NCI-H345 treated with DMSO at 0.1 percent for 48 hours (cell line): ENCODE measurements around the gene TNXB.

Source experiments
- DNase-seq: peaks from one replicate; lab custom pipeline; 2025; ENCODE audit not compliant: unreplicated experiment; lab: John Stamatoyannopoulos, UW

Gene TNXB, protein sequence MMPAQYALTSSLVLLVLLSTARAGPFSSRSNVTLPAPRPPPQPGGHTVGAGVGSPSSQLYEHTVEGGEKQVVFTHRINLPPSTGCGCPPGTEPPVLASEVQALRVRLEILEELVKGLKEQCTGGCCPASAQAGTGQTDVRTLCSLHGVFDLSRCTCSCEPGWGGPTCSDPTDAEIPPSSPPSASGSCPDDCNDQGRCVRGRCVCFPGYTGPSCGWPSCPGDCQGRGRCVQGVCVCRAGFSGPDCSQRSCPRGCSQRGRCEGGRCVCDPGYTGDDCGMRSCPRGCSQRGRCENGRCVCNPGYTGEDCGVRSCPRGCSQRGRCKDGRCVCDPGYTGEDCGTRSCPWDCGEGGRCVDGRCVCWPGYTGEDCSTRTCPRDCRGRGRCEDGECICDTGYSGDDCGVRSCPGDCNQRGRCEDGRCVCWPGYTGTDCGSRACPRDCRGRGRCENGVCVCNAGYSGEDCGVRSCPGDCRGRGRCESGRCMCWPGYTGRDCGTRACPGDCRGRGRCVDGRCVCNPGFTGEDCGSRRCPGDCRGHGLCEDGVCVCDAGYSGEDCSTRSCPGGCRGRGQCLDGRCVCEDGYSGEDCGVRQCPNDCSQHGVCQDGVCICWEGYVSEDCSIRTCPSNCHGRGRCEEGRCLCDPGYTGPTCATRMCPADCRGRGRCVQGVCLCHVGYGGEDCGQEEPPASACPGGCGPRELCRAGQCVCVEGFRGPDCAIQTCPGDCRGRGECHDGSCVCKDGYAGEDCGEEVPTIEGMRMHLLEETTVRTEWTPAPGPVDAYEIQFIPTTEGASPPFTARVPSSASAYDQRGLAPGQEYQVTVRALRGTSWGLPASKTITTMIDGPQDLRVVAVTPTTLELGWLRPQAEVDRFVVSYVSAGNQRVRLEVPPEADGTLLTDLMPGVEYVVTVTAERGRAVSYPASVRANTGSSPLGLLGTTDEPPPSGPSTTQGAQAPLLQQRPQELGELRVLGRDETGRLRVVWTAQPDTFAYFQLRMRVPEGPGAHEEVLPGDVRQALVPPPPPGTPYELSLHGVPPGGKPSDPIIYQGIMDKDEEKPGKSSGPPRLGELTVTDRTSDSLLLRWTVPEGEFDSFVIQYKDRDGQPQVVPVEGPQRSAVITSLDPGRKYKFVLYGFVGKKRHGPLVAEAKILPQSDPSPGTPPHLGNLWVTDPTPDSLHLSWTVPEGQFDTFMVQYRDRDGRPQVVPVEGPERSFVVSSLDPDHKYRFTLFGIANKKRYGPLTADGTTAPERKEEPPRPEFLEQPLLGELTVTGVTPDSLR (N-terminal part only)

DNA sequence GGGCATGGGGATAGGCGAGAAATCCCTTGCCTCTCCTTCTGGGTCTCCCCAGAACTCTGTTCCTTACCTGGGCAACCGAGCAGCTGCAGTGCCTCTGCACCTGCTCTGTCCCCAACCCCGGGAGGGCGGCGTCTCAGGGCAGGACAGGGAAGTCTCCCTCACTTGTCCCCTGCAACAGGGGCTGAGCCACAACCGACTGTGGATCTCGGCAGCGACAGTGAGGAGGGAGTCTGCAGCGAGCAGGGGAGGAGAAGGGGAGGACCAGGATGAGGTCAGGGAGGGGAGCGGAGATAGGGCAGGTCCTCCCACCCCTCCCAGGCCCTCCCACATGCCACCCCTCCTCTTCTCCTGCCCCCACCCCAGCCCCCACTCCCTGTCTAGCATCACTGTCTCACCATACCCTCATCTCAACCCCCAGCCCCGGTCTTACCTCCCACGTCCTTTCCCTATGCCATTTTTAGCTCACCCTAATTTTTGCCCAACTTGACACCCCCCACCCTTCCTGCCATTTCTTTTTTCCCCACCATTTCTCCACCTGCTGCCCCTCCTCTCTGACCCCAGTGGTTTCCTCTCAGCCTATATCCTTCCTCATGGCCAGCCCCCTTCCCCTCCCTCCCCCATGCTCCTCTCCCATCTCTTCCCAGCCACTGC, at the start of gene TNXB:
Gene TNXB (minus strand): TSS at position 225 of the 651 bp plus-strand sequence. CDS start 11,140 bp downstream, outside the sequence.
- DNase-seq, result no peak

GRCh38 chr6:32158052-32158451, 48.9 kb upstream of the TNXB start:
- DNase-seq, result no peak

GRCh38 chr6:32156891-32157290, 47.8 kb upstream of the TNXB start:
- DNase-seq, result no peak

DNA sequence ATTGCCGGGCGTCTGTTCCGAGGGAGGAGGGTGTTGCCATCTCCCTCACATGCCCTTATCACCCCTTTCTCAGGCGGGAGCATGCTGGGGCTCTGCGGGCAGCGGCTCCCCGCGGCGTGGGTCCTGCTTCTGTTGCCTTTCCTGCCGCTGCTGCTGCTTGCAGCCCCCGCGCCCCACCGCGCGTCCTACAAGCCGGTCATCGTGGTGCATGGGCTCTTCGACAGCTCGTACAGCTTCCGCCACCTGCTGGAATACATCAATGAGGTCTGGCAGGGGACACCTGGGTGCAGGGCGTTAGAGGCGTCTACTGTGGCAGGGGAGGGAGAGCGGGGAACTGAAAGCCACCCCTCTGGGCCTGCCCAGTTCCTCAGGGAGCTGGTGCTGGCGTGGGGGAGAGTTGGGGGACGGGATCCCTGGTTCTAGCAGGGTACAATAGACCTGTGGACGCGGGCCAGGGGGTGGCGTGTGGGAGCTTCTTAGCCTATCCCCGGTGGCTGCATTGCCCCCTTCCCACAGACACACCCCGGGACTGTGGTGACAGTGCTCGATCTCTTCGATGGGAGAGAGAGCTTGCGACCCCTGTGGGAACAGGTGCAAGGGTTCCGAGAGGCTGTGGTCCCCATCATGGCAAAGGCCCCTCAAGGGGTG, 45.5 kb upstream of the TNXB start:
- DNase-seq, result peak; percentile 44

DNA sequence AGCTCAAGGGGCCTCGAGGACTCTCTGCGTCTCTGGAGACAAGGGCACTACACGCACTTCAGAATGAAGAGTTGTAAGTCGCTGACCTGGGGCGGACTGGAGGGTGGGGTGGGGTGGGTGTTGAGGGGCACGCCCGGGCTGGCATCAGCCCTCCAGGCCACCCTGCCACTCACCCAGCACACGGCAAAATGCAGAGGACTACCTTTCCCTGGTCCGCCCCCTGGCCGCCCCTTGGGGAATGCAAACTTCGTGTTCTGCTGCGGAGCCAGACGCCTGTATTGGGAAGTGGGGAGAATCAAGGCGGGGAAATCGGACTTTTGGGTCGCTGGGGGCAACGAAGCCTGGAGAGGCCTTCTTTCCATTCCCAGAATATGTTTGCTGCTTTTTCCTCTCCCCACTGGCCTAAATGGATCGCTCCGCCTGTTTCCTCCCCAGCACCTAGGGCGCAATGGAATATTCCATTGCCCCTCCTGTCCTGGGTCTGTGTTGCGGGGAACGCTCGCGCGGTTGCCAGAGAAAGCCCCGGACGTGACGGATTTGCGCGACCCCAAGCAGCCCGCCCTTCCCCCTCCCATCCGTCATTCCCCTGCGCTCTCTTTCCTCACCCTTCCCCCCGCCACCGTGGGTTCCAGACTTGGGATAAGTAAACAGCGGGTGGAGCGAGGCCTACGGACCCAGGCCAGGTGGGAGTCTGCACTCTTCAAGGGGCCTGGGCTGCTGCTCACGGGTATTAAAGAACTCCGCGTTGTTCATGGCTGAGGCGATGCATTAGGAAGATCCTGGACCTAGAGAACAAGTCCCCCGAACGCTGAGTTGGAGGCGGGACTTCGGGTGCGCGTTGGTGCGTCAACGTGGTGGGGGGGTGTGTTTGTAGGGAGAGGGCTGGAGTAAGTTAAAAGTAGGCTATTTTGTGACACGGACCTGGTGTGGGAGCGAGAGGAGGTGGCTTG, 44.7 kb upstream of the TNXB start, which contains the start of gene PPT2:
Gene PPT2 (plus strand): TSS at position 578 of the 950 bp plus-strand sequence. CDS start 454 bp downstream, outside the sequence.
- peak; percentile 63 for DNase-seq

GRCh38 chr6:32152769-32153563, 43.8 kb upstream of the TNXB start:
- no peak for DNase-seq

DNA sequence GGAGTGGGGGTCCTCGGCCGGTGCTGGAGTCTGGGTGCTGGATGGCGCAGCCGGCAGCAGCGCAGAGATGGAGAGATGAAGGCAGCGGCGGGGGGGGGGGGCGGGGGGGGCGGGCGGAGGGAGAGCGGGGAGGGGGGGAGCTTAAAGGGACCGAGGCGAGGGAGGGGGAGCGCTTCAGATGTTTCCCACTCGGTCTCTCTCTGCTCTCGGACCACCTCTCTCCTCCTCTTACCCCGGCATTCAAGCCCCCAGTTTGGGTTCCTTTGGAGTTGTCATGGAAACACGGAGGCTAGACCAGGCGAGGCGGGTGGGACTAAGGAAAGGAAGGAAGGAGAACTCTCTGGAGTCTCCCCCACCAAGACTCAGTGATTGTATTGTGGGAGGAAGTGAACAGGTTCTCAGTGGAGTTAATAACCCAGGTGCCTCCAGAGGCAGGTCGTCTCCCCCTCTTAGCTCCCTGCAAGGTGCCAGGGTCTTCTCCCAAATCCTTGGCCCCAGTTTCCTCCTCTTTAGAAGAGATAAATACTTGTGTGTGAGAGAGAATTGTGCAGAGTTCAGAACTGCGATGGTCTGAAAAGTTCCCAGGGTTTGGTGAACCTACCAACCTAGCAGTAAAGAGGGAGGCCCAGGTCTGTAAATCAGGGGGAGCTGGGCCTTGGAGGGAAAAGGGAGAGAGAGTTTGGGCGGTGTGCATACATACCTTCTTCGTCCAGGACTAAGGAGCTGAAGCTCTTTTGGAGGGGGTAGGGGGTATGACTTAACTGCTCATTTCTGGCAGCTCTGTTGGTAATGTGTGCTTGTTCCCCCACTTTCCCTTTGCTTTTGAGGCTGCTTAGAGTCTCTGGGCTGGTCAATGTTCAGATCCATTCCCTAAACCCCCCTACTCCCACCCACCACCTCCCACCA, 43.0 kb upstream of the TNXB start, which contains the start of gene PRRT1:
Gene PRRT1 (minus strand): TSS at position 77 of the 906 bp plus-strand sequence. CDS start 112 bp downstream, outside the sequence.
- no peak for DNase-seq

GRCh38 chr6:32151181-32151862, 42.2 kb upstream of the TNXB start:
- no peak for DNase-seq

DNA sequence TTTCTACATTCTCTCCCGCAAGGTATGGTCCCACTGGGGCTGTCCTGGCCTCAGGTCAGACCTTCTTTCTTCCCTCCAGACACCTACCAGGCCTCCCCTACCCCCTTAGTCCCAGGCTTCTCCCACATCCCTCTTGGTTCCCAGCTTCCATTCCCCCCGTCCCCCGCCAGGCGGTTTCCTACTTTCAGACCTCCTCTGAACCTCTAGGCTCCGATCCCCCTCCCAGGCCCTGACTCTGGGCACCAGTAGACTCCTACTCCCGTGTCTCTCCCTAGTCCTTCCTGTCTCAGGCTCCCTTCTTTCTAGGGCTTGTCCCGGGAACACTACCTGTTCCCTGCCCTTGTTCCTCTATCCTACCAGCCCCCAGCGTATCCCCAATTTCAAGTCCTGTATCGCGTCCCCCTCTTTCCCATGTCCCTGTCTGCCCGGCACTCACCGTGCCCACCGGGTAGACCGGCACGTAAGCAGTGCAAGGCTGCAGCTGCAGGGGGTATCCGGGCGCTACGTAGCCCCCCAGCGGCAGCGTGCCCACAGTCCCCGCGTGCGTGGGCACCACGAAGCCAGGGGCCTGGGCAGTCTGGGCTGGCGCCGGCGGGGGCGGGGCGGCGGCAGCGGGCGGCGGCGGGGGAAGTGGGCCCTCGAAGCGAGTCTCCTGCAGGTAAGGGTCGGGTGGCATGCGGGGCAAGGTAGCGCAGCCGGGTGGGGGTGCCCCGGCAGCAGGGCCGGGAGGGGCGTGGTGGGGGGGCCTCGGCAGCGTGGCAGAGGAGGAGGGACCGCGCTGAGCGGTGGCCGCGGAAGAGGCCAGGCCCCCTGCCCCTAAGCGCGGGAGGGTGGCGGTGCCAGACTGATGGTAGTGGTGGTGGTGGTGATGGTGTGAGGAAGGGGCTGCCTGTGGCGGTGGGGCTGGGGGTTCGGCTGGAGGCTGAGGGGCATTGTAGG, 41.1 kb upstream of the TNXB start:
- DNase-seq, result no peak

- DNase-seq, result no peak
These were observed 40.1 kb upstream of the TNXB start for GRCh38 chr6:32149092-32149755.

GRCh38 chr6:32148289-32149091, 39.4 kb upstream of the TNXB start:
- no peak for DNase-seq

- no peak for DNase-seq
These were observed 38.4 kb upstream of the TNXB start for GRCh38 chr6:32147401-32148132.

DNA sequence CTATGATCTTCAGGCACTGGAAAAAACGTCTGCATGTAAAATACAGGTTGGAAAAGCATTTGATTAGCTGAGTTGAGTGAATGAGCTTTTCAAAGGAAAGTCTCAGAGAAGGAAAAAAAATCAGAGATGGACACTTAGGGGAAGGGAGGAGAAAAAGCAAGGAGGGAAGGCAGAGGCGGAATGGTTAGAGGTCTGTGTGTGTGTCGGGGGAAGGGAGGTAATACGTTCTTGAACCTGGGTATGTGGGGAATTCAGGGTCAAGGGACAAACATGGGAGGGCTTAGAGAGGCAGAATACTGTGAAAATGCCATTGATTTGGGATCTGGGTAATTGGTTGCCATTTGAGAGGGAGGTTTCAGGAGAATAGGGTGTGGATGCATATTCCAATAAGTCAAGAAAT, 37.5 kb upstream of the TNXB start:
- no peak for DNase-seq
